ENCODE measurements around the gene CACNA1H. TPM values are rescaled to one million over a fixed set of nuclear protein-coding genes. Genes with fewer than 3 reads are reported as not detected.

The CACNA1H gene
- total RNA-seq, 1 donor from 2014 or later: 73.2 TPM

- H3K9me3 Mint-ChIP-seq (ENCODE audit: low read depth): no peaks in the 10 kb centered on the region
- no peaks in the 10 kb centered on the region for H3K4me1 Mint-ChIP-seq (ENCODE audit: low read depth)
- no peak overlapping the region for H3K4me3 Mint-ChIP-seq (ENCODE audit: unreplicated experiment)
- H3K36me3 Mint-ChIP-seq (ENCODE audit: low read depth): peaks cover 16% of the 10 kb centered on the region
- no peaks in the 10 kb centered on the region for H3K27me3 Mint-ChIP-seq (ENCODE audit: low read depth)
- TF ChIP-seq CTCF (IDR thresholded peaks at IDR 0.05): no peak
- H3K27ac Mint-ChIP-seq (ENCODE audit: unreplicated experiment): no peak overlapping the region
- DNase-seq (ENCODE audit: low spot score): no peak
Observed at GRCh38 chr16:1209081-1209480, 56.2 kb downstream of the CACNA1H start.

GRCh38 chr16:1210461-1210860 lies 57.6 kb downstream of the CACNA1H start:
- Mint-ChIP-seq H3K36me3 (ENCODE audit: low read depth) (peaks cover 13% of the 10 kb centered on the region), H3K9me3 (ENCODE audit: low read depth) (no peaks in the 10 kb centered on the region), H3K27me3 (ENCODE audit: low read depth) (no peaks in the 10 kb centered on the region), H3K4me3 (ENCODE audit: unreplicated experiment) (no peak overlapping the region), H3K4me1 (ENCODE audit: low read depth) (no peaks in the 10 kb centered on the region), H3K27ac (ENCODE audit: unreplicated experiment) (no peak overlapping the region)
- DNase-seq (ENCODE audit: low spot score): no peak
- no peak for TF ChIP-seq CTCF (IDR thresholded peaks at IDR 0.05)

- TF ChIP-seq CTCF (IDR thresholded peaks at IDR 0.05): no peak
- Mint-ChIP-seq H3K4me1 (ENCODE audit: low read depth) (no peaks in the 10 kb centered on the region), H3K27ac (ENCODE audit: unreplicated experiment) (no peak overlapping the region), H3K9me3 (ENCODE audit: low read depth) (no peaks in the 10 kb centered on the region), H3K36me3 (ENCODE audit: low read depth) (peaks cover 16% of the 10 kb centered on the region), H3K4me3 (ENCODE audit: unreplicated experiment) (no peak overlapping the region), H3K27me3 (ENCODE audit: low read depth) (no peaks in the 10 kb centered on the region)
- DNase-seq (ENCODE audit: low spot score): no peak
Observed at GRCh38 chr16:1211451-1212268, 58.8 kb downstream of the CACNA1H start.

GRCh38 chr16:1212616-1213194 lies 59.8 kb downstream of the CACNA1H start:
- H3K27ac Mint-ChIP-seq (ENCODE audit: unreplicated experiment): no peak overlapping the region
- no peaks in the 10 kb centered on the region for H3K27me3 Mint-ChIP-seq (ENCODE audit: low read depth)
- peaks cover 19% of the 10 kb centered on the region for H3K36me3 Mint-ChIP-seq (ENCODE audit: low read depth)
- no peaks in the 10 kb centered on the region for H3K9me3 Mint-ChIP-seq (ENCODE audit: low read depth)
- no peak overlapping the region for H3K4me3 Mint-ChIP-seq (ENCODE audit: unreplicated experiment)
- TF ChIP-seq CTCF (IDR thresholded peaks at IDR 0.05): no peak
- H3K4me1 Mint-ChIP-seq (ENCODE audit: low read depth): no peaks in the 10 kb centered on the region
- no peak for DNase-seq (ENCODE audit: low spot score)

GRCh38 chr16:1213231-1213630 lies 60.3 kb downstream of the CACNA1H start:
- Mint-ChIP-seq H3K4me1 (ENCODE audit: low read depth) (no peaks in the 10 kb centered on the region), H3K4me3 (ENCODE audit: unreplicated experiment) (no peak overlapping the region), H3K9me3 (ENCODE audit: low read depth) (no peaks in the 10 kb centered on the region), H3K27ac (ENCODE audit: unreplicated experiment) (no peak overlapping the region), H3K36me3 (ENCODE audit: low read depth) (peaks cover 19% of the 10 kb centered on the region), H3K27me3 (ENCODE audit: low read depth) (no peaks in the 10 kb centered on the region)
- DNase-seq (ENCODE audit: low spot score): no peak
- no peak for TF ChIP-seq CTCF (IDR thresholded peaks at IDR 0.05)

Measured in chondrocyte (in vitro differentiated cells).